Astrocyte of the spinal cord (primary cell): ENCODE data around the gene FBLN2.

ENCODE experiments used
- DNase-seq: peaks from one replicate; pipeline ENCODE4 v3.0.0; 2011; ENCODE audit warnings: low read depth, low spot score
- H3K4me3 ChIP-seq: 2 replicates; pipeline ENCODE4 v1.5.1; 2011; ENCODE audit warnings: low read depth, mild to moderate bottlenecking, low read length, moderate library complexity
- CTCF ChIP-seq: IDR thresholded peaks from 2 replicates; pipeline ENCODE4 v1.5.1; 2012; ENCODE audit warnings: low read depth, mild to moderate bottlenecking, low read length, inconsistent platforms
- in situ Hi-C: cut with HindIII; loops from 2 replicates; pipeline ENCODE4 v1.10.0; 2017; ENCODE audit warnings: low sequenced_read_pairs

The FBLN2 gene

GRCh38 chr3:13599887-13600450 lies 51.0 kb downstream of the FBLN2 start:
- TF ChIP-seq CTCF: no peak
- DNase-seq: no peak
- in situ Hi-C loops: no loop called here

GRCh38 chr3:13600950-13601691 lies 52.2 kb downstream of the FBLN2 start:
- no peak for TF ChIP-seq CTCF
- no peak overlapping the region for H3K4me3 ChIP-seq
- in situ Hi-C loops: no loop called here
- DNase-seq: peak; percentile 48

More at GRCh38 chr3:13599887-13600450, 51.0 kb downstream of the FBLN2 start:
- H3K4me3 ChIP-seq: no peak overlapping the region

DNA sequence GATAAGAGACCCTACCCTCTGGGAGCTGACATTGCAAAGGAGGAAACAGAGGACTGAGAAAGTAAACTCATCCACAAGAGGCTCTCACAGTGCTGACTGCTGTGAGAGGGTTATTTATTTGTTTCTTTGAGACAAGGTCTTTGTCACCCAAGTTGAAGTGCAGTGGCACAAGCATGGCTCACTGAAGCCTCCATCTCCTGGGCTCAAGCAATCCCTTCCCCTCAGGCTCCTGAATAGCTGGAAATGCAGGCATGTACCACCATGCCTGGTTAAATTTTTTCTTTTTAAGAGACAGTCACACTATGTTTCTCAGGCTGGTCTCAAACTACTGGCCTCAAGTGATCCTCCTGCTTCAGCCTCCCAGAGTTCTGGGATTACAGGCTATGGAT lies 52.8 kb downstream of the FBLN2 start:
- DNase-seq: no peak
- no peak overlapping the region for H3K4me3 ChIP-seq
- TF ChIP-seq CTCF: no peak
- in situ Hi-C loops: no loop called here

GRCh38 chr3:13605555-13605954 lies 56.6 kb downstream of the FBLN2 start:
- in situ Hi-C loops: no loop called here
- no peak for TF ChIP-seq CTCF
- DNase-seq: no peak
- H3K4me3 ChIP-seq: no peak overlapping the region

DNA sequence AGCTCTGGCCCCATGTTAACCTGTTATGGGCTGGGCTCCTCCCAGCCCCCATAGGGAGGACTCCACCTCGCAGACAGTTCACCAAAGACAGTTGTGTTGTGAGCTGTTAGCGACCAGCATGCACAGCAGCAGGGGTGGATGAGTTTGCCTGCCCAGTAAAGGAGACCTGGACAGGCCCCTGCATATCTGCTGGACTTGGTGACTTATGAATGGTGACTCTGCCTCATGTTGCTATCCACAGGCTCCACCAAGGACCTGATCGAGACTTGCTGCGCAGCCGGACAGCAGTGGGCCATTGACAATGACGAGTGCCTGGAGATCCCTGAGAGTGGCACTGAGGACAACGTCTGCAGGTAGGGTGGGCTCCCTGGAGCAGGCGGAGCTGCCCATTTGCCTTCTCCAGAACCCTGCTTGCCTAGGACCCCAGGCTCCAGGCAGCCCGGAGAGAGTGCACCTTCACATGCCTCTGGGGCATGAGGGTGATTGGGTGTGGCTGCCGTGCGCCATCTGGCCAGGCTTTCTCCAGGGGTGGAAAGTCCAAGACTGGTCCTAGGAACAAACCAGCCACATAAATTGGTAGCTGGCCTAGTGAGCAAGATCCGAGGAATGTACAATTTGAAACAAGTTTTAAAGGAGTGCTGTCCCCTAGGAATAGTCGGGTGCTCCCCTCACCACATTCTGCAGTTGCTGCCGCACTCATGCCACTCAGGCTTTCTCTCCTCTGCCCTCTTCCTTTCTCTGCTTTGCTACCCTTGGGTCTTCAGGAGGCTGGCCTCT lies 59.1 kb downstream of the FBLN2 start:
- in situ Hi-C loops: no loop called here
- no peak overlapping the region for H3K4me3 ChIP-seq
- no peak for DNase-seq
- no peak for TF ChIP-seq CTCF

GRCh38 chr3:13608969-13609725 lies 60.2 kb downstream of the FBLN2 start:
- no peak overlapping the region for H3K4me3 ChIP-seq
- in situ Hi-C loops: no loop called here
- no peak for TF ChIP-seq CTCF
- DNase-seq: no peak
